ENCODE results near the gene PSRC1.
"Not testable (repeated sequence)": the region's sequence is repeated elsewhere in the genome, so short reads cannot be mapped to it uniquely, and the experiment has no call there.

The PSRC1 gene

DNA sequence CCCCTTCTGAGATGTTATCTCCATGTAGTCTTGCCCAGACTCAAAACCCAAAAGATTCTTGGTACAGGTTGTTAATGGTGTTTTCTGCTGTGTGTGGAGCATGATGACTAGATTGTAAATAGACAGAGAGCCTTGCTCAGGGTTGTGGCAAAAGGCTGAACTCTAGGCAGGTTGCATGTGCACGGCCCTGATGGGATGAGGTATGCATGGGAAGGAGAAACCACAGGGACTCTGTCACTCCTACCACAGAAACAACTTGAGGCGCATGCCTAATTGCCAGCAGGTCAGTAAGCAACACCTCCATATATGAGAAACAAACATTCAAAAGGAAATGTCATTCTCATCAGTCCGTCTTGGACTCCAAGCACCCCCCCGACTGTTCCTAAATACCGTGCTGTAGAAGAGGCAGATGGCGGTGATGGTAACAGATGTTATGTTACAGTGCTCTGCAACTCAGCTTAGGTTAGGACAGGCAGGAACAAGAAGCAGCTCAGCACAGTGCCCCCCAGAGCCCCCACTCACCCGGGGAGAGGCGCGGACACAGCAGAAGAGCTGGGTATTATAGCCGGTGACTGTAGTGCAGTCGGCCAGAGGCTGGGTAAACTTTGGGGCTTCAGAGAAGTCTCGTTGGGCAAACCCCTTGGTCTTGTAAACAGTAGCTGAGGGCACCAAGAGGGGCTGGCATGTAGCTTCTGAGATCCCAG lies 12.9 kb upstream of the PSRC1 start:
- TF ChIP-seq, protein P1, sequence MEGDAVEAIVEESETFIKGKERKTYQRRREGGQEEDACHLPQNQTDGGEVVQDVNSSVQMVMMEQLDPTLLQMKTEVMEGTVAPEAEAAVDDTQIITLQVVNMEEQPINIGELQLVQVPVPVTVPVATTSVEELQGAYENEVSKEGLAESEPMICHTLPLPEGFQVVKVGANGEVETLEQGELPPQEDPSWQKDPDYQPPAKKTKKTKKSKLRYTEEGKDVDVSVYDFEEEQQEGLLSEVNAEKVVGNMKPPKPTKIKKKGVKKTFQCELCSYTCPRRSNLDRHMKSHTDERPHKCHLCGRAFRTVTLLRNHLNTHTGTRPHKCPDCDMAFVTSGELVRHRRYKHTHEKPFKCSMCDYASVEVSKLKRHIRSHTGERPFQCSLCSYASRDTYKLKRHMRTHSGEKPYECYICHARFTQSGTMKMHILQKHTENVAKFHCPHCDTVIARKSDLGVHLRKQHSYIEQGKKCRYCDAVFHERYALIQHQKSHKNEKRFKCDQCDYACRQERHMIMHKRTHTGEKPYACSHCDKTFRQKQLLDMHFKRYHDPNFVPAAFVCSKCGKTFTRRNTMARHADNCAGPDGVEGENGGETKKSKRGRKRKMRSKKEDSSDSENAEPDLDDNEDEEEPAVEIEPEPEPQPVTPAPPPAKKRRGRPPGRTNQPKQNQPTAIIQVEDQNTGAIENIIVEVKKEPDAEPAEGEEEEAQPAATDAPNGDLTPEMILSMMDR (IDR thresholded peaks at IDR 0.05; ENCODE audit: borderline replicate concordance, insufficient read depth, low read depth, low read length): no peak
- no peak overlapping the region for H3K4me3 ChIP-seq (ENCODE audit: low read depth, low read length)

DNA sequence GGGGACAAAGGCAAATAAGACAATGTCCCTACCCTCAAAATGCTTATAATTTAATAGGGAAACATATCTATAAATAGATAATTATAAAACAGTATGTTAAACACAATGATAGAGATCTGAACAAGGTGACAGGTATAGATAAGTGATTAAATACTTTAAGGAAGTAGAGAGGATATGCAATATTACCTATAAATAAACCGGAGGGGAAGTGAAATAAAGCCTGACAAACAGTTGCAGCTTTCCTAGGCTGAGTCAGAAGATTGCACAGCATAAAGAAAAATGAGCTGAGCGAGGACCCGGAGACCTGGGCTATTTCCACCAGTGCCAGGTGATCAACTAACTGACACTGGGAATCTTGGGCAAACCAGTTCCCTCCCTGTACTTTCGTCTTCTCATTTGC lies 11.5 kb upstream of the PSRC1 start:
- TF ChIP-seq, protein P1 (IDR thresholded peaks at IDR 0.05; ENCODE audit: borderline replicate concordance, insufficient read depth, low read depth, low read length): no peak
- H3K4me3 ChIP-seq (ENCODE audit: low read depth, low read length): no peak overlapping the region

DNA sequence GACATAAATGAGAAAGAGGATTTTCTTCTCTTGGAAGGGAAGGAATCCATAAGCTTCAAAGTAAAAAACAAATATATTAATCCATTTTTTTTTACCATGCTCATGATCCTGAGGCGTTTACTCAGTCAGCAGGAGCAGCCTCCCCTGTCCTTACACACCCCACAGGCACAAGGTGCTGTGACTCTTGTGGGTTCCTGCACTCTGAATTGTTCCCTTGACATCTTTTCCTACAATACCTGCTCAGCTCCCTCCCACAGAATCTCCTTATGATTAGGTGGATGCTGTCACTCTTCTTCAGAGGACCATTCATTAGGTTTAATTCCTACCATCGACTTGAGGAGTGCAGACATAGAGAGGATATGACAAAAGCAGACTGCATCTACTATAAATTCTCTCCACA lies 10.1 kb upstream of the PSRC1 start:
- TF ChIP-seq, protein P1 (IDR thresholded peaks at IDR 0.05; ENCODE audit: borderline replicate concordance, insufficient read depth, low read depth, low read length): no peak
- no peak overlapping the region for H3K4me3 ChIP-seq (ENCODE audit: low read depth, low read length)

DNA sequence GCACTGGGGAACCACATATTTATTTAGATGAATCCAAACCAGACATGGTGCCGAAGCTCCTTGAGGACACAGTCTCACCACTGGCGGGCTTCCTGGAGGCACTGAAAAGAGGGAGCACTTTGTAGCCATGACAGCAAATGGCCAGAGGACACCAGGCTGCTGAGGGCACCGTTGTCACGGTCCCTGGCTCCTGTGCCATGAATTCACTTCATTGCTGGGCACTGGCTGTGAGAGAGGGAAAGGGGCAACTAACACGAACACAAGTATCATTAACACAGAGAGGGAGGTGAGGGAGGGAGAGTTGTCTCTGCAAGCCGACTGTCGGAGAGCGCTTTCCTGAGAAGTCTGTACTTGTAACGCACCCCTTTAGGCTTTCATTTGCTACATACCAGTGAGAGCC lies 9.4 kb upstream of the PSRC1 start:
- H3K4me3 ChIP-seq (ENCODE audit: low read depth, low read length): no peak overlapping the region
- TF ChIP-seq, protein P1 (IDR thresholded peaks at IDR 0.05; ENCODE audit: borderline replicate concordance, insufficient read depth, low read depth, low read length): no peak

DNA sequence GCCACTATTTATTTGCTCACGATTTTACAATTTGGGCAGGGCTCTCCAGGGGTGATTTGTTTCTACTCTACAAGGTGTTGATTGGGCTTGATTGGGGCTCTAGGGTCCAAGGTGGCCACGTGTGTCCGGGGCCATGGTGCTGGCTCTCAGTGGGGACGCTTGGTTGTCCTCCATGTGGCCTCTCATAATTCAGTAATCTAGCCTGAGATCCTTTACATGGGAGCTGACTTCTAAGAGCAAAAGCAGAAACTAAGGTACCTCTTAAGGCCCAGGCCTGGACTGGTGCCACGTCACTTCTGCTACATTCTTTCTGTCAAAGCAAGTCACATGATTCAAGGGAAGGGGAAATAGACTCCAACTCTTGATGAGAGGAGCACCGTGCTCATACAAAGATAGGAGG lies 8.1 kb upstream of the PSRC1 start:
- H3K4me3 ChIP-seq (ENCODE audit: low read depth, low read length): no peak overlapping the region
- TF ChIP-seq, protein P1 (IDR thresholded peaks at IDR 0.05; ENCODE audit: borderline replicate concordance, insufficient read depth, low read depth, low read length): no peak

DNA sequence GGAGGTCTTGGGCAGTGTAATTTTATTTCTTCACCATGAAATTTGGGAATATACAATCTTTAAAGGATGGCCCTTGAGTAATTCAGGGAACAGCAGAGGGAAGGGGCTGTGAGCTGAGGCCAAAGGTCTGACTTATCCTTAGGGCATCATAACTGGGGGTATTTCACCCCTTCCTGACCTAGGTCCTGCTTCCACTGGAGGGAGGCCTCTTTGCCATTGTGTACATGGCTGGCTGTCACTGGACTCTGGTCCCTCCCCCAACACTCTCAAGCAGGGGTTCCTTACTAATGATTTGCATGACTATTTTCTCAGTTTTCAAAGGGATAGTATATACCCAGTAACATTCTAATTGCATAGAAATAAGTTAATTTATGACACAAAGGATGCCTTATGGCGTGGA lies 7.2 kb upstream of the PSRC1 start:
- TF ChIP-seq, protein P1 (IDR thresholded peaks at IDR 0.05; ENCODE audit: borderline replicate concordance, insufficient read depth, low read depth, low read length): no peak
- no peak overlapping the region for H3K4me3 ChIP-seq (ENCODE audit: low read depth, low read length)

DNA sequence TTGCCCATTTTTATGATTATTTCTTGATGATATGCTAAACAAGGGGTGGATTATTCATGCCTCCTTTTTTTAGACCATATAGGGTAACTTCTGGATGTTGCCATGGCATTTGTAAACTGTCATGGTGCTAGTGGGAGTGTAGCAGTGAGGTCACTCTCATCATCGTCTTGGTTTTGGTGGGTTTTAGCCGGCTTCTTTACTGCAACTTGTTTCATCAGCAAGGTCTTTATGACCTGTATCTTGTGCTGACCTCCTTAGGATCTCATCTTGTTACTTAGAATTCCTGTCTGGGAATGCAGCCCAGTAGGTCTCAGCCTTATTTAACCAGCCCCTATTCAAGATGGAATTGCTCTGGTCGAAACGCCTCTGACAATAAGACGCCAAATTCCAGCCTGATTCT lies 3.8 kb upstream of the PSRC1 start:
- H3K4me3 ChIP-seq (ENCODE audit: low read depth, low read length): not testable (repeated sequence)
